GM18867 (cell line): ENCODE data around the gene DAB2IP.
"Not testable (repeated sequence)": the region's sequence is repeated elsewhere in the genome, so short reads cannot be mapped to it uniquely, and the experiment has no call there.

Experiments used
- ATAC-seq: cut with Tn5 transposase; IDR thresholded peaks from one replicate; pipeline ENCODE4 v1.9.1; 2021; ENCODE audit warnings: mild to moderate bottlenecking, moderate library complexity; ENCODE audit not compliant: unreplicated experiment

DAB2IP gene

DNA sequence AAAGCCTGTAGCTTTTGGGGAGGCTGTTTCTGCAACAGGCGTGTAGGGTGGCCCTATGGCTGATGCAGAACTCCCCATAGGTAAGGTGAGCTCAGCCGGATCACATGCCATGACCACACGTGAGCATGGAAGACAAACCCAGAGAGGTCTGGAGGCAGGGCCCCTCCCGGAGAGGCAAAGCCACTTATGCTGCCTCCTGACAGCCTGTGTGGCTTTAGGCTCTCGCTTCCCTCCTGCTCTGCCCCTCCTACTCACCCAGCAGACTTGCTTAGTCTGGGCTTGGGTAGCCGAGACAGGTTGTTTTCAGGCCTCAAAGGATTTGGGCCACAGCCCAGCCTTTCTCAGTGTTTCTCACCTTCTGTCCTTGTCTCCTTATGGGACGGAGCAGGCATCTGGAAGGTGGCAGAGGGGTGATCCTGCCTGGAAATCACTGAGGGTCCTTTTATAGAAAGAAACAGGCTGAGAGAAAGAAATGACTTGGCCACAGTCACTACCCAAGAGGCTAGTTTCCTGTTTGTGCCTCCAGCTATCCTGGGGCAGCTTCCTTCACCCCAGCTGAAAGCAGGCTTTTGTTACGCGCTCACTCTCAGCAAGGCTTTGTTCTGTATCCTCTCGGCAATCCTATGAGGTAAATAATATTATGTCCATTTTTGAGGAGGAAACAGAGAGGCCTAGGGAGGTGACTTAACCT, 89.9 kb downstream of the DAB2IP start:
- ATAC-seq = no peak

DNA sequence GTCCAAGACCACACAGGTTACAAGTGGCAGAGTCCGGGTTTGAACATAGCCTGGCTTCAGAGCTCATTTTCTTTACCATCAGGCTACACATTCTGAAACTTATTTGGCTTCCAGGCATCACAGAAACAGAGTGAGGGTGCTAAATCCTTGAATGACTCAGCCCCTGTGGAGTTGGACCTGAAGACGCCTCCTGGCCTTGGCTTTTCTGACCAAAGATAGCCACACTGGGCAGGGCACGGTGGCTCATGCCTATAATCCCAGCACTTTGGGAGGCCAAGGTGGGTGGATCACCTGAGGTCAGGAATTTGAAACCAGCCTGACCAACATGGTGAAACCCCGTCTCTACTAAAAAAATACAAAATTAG, 90.5 kb downstream of the DAB2IP start:
- not testable (repeated sequence) for ATAC-seq

DNA sequence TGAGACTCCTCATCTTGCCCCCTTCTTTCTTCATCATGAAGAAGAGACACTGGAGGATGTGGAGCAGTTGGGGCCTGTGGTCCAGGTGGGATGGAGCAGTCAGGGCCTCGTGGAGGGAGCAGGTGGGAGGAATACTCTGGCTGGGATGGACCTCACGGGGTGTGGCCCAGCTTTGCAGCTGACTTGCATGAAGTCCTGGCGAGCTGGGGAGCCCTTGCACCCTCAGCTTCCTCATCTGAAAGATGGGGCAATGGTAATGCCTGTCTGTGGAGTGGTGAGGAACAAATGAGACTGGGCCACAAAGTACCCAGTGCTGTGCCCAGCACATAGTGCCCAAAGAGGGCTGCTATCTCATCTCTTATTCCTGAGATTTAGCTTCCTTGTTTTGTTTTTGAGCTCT, 91.5 kb downstream of the DAB2IP start:
- no peak for ATAC-seq

DNA sequence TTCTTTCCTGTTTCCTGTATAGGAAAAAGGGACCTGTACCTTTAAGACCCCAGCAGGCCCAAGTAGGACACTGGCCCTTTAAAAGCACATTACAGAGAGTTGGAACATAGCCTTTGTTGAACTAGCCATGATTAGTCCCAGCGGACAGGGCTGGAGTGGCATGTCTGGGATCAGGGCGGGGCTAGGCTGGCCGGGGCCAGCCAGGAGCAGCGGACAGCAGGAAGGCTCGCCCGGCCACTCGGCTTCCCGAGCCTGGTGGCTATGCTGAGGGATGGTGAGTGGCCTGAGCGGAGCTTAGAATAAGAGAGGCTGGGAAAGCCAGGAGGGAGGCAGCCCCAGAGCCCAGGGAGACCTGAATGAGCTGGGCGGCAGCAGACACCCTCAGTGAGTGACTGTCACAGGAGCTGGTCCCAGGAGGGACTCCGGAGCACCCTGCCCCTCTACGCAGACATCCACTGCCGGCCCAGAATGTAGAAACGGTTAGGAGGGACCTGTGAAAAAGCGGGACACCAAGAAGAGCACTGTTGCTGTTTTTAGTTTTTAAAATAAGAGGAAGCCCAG, 92.1 kb downstream of the DAB2IP start:
- no peak for ATAC-seq

DNA sequence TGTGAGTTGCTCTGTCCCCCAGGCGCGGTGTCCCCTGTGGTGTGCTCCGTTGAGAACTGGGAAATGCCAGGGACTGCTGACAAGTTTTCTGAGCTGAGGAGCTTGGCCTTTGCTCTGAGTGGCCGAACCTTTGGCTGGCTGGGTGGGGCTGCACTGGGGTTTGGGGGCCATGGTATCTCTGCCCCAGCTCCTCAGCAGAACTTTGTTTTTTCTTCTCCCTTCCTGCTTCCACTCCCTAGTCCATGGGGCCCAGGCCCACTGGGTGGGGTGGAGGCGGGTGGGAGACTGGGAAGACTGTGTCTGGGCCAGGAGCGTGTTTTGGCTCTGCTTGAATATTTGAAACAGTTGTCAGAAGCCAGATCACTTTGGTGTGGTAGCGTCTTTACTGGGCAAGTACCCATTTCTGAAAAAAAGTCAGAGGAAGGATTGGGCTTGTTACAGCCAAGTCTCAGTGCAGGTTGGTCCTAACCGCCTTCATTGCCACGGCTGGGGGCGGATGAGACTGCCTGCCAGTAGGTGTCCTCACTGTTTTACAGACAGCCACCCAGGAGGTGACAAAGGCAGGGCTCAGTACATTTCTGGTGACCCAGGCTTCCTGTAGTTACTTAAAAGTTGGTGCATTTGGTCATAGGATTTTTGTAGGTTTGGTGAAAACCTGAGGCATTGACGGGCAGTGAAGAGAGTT, 92.7 kb downstream of the DAB2IP start:
- peak; percentile 49 for ATAC-seq

DNA sequence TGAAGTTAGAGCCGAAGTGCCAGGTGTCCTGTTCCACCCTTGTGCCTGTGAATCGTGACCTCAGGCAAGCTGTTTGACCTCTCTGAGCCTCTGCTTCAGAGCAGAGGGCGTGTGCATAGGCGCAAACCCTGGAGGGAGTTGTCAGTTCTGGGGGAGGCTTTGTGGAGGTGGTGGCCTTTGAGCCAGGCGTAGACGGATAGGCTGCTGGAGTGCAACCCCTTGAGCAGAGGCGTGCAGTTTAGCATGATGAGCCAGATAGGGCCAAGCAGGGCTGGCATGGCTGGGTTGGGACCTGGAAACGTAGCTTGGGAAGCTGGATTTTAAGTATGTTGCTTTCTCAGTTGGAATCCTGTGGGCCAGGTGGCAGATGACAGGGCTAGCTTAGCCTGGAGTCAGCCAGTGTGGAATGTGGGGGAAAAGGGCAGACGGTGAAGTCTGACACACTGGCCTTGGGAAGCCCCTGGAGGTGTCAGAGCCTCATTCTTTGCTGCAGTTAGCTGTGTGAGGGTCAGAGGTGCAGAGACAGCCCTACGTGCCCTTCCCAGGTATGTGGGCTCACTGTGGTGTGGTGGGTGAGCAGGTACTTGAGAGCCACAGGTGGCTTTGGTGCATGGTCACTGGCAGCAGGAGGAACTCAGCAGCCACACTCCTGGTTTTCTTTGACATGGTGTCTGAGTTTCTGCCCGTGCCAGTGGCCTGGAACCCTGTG, 93.4 kb downstream of the DAB2IP start:
- ATAC-seq = no peak

DNA sequence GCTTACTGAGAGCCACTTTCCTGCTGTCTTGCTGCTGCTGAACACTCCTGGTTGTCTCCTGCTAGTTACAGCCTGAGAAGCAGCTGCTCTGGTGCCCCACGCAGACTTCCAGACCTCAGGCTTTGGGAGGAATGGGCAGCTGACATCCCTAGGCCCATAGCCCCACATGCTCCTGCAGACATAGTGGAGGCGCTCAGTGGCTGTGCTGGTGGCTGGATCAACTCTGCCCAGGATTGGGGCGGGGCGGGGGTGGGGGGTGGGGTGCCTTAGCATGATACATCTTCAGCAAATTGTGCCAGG, 93.9 kb downstream of the DAB2IP start:
- ATAC-seq = no peak

DNA sequence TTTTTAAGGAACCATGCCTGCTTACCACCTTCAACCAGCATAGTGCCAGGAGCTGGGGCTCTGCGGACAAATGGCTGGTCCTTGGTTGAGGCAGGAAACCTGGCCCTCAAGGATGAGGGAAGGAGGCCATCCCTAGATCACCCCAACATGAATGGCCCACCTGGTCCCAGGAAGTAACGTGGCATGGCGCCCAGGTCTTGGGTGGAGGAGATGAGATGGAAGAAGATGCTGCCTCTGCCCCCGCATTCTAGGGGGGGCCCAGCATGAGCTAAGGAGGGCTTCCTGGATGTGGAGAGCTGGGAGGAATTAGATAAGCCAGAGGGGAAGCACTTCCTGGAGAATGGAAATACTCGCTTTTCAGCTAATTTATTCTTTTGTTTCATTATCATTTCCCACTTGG, 95.0 kb downstream of the DAB2IP start:
- no peak for ATAC-seq

DNA sequence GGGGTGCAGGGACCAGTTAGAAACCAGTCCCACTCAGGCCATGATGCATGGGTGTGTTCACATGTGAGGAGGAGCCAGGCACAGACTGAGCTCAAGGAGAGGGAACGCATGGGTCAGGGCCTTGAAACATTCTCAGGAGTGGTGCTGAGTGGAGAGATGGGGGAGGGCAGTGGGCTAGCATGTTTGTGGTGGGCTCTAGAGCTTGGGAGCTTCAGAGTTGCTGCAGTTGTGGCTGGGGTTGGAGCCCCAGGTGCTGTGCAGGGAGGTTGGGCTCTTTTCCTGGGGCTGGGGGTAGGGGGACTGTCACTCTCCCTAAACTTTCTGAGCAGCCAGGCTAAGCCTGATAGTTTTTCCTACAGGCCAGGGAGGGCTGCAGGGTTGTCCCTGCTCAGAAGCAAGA, 95.4 kb downstream of the DAB2IP start:
- ATAC-seq = no peak

DNA sequence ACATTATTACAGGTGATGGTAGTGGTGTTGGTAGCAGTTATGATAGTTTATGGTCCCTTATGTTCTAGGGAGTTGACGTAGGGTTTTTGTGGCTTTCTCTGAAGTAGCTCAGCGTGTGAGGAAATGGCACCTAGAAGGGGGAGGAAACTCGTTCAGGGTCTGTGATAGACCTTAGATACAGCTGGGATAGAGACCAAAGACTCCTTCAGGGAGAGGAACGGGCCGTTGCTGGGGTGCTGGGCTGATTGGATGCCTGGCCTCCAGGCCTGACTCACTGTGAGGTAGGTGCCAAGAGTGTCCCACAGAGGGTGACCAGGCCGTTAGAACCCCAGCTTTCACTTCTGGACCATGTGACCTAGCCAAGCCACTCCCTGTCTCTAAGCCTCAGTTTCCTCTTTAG, 96.6 kb downstream of the DAB2IP start:
- ATAC-seq = no peak

DNA sequence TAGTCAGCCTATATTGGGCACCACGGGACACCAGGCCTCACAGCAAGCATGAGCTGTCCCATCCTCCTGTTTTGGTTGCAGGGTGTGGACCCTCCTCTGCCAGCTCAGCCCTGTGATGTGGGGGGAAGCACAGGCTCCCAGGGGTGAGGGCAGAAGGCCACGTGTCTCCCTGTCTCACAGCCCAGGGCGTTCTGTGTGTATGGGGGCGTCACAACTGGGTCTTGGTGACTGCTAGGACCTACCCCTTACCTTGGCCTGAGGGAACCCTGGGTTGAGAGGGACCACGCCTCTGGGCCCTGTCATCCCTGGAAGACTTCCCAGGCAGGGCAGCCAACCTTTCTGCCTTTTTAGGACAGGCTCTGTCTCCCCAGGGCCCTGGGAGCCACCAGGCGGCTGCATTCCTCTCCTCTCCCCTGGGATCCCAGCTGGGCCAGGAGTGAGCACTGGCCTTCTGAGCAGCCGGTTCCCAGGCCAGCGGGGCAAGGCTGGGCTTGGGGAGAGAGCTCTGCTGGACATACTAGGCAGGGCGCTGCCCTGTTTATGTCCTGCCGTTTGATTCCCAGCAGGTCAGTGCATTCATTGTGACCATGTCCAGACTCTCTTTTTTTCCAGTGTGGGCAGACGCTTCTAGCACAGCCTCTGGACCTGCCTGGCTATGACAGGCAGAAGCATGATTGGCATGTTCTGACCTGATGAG, 97.4 kb downstream of the DAB2IP start:
- ATAC-seq = no peak

DNA sequence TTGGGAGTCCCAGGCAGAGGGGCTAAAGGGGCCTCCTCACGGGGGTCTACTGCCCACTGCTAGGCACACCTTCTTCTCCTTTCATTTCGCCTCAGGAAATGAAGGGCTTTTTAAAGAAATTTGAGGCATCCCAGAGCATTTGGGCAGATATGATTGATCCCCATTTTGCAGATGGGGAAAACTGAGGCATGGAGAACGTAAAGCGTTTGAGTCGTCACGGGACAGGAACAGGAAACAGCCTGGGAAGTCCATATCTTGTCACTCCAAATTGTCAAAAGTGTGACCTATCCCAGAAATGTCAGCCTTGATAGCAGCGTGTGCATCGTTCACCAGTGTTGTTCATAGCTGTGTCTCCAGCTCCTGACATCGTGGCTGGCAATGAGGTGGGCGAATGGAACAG, 98.2 kb downstream of the DAB2IP start:
- ATAC-seq = no peak

DNA sequence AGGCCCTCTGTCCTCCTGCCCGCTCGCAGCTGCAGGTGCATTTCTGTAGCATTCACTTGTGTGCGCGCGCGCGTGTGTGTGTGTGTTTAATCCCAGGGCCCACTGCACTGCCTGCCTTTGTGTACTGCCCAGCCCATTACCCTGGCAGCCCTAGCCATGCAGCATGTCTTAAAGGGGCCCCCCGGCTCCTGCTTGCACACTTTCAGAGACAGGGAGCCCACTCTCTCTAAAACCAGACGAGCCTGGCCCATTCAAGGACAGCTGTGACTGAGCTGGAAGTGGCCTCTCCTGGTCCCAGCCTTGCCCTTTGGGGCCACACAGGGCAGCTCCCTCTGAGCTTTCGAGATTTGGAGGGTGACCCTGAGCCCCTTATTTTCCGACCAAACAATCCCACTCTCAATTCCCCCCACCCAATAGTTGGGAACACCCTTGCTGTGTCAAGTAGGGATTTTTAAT, 98.9 kb downstream of the DAB2IP start:
- ATAC-seq = no peak

DNA sequence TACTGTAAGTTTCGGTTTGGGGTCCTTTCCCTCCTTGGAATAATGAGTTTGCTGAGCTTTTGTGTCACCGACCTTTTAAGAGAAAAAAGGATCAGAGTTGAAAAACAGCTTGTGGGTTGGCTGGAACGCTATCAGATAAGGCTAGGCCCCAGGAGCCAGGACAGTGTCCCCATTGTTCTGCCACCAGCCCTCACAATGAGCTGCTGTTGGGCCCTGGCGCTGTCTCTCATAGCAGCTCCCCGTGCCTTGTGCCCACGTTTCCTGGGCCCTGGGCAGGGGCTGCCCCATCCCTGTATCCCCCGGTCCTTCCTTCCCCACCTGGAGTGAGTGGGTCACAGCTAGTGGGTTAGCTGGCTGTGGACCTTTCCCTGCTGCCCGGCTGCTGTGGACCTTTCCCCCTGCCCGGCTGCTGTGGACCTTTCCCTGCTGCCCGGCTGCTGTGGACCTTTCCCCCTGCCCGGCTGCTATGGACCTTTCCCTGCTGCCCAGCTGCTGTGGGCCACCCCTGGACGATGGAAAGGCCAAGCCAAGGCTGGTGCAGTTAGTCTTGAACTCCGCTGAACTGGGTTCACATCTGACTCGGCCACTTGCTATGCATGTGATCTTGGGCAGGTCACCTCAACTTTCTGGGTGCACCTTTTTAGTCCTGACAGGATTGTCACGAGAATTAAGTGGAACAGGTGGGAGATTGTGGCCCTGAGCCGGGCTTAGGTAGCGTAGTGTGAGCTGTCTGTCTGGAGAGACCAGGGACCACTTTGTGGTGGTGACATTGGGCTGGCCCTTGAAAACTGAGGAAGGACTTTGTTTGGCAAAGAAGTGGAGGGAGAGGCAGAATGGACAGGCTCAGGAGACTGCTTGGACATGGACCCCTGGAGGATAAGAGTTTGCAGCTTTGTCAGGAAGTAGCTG, 99.5 kb downstream of the DAB2IP start:
- no peak for ATAC-seq

DNA sequence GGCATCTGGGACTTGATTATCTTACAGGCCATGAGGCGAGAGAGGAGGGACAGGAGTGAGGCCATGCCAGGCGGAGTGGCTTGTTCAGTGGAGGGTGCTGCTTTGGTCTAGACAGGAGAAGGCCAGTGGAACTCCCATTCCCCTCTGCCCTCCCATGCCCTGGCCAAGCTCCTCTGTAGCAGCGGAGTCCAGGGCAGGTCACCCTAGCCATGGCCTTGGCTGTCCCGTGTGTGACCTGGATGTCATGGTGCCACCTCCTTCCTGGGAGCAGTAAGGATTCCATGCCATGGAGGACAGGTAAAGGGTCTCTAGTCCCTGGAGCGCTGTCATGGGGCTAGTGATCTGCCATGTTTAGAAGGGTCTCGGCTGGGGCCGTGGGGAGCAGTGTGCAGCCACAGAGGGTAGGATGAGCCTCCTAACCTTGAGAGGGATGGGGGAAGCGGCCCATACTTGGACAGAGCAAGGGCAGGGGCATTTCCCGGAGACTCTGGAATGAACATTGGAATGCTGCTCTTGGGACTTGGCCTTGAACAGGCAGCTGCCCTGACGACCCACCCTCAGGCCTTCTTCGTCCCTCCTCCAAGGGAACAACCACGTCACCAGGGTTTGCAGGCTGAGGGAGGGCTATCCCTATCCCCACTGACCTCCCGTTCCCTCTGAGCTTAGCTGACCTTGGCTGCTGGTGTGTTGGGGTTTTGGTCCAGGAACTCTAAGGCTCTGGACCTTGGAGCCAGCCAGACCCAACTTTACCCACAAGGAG, 100.4 kb downstream of the DAB2IP start:
- no peak for ATAC-seq

DNA sequence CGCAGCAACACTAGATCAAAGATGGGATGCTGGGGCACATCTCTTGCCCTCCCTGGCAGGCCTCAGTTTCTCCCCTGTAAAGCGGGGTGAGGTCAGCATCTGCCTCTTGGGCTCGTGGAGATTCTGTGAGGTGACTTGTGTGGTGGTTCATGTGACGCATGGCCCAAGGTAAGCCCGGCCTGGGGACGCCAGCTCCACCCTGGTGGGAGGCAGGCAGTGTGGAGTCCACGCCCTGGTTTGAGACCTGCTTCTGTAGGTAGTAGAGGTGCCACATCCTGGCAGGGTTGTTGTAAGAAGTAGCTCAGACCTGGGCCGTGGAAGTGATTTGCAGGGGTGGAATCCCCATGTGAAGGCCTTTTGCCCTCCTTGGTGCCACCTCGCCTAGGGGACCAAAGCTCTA, 101.5 kb downstream of the DAB2IP start:
- no peak for ATAC-seq

DNA sequence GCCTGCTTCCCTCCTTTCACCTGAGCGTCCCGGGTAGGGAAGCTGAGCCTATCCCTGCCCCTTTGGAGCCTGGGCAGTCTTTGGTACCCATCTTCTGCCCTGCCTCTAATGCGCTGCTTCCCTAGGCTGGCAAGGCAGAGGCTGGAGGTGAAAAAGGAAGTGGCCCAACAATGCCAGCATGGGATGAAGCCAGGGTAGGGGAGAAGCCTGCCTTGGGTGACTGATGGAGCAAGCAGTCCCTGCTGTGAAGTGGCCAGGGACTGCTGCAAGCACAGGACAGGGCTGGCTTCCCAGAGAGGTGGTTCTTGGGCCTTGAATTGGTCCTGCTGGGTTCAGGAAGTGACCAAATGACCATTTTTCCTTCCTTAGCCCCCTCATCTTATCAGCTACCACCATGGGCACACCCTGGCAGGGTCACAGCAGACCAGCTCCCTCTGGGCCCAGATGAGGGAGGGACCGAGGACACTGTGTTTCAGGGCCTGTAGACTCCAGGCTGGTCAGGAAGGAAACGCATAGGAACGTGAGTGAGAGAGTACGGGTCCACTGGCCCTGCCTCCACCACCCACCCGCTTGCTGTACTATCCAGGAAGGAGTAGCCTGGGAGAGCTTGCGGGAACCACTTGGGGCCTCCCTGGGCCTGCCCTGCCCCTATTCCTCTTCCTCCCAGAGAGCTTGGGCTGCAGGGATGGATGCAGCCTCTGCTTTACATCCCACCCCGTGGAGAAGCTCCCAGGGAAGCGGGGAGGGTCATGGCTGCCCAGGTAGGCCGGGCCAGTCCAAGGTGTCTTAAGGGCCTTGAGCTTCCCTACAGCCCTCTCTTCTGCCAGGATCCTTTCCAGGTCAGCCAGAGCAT, 102.6 kb downstream of the DAB2IP start:
- ATAC-seq = no peak

DNA sequence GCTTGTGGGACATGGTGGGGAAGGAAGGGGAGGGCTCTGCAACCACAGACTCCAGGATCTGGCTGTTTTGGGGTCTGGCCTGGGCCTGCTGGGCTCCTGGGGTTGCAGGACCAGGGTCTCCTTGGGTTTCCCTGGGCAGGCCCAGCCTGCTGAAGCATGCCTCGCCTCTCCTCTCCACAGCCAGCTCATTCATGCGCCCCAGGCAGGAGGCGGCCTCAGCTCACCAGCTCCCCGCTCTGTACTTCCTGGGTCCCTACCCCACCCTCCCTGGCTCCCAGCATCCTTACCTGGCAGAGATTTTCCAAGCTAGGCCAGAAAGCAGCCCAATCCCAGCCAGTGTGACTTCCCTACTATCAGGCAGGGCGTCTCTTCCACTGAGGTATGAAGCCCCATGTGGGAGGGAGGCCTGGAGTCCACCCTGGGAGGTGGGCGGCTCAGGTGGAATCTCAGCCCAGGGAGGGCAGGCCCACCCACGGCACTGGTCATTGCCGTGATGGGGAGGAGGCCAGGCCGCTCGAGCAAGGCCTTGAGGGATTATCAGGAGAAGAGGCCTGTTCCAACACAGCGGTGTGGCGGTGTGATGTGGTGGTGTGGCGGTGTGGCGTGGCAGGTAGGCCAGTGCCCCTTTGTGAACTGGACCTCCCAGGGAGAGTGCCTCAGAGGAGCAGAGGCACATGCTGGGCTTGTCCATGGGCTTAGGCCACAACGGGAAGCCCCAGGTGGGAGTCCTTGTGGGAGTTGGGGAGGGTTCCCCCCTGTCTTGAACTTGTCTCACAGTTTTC, 103.4 kb downstream of the DAB2IP start:
- ATAC-seq = no peak
